Fibroblast of skin of right quadriceps (primary cell): Measurements from ENCODE around the gene SDHA.

Source experiments
- DNase-seq: peaks from one replicate; pipeline ENCODE4 v3.0.0-alpha.2; 2013

SDHA gene

DNA sequence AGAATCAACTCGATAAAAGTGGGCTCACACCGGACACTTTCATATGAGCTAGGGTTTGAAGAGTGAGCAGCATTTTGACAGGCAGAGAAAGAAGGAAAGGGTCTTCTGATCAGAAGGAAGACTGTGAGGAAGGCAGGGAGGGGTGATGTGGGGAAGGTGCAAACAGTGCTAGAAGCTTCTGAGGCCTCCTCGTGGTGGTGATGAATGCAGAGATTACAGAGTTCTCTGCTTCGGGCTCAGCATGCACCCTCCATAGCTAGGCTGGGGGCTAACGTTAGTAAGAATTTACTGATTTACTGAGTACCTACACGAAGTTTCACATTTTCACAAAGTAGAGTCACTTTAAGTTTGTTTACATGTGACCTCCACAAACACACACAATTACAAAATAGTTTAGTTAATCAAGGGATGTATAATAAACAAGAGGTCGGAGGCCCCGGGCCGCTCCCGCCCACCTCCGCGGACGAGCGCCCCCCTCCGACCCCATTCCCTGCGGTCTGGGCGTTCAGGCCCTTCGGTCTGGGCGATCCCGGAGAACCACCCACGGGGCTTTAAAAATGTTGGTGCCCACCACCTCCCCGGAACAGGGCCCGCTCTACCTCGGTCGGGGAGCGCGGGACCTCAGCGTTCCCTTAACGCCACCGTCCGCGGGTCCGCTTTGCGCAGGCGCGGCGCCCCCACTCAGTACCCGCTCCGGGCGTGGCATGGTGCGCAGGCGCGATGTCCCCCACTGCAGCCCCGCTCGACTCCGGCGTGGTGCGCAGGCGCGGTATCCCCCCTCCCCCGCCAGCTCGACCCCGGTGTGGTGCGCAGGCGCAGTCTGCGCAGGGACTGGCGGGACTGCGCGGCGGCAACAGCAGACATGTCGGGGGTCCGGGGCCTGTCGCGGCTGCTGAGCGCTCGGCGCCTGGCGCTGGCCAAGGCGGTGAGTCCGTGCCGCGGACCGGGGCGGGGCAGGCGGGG, at the start of gene SDHA, which contains the start of gene CCDC127:
TSS of gene SDHA (plus strand) at position 827 of the 963 bp plus-strand sequence. CDS start at position 863, 36 bp downstream.
TSS of gene CCDC127 (minus strand) at position 660 of the 963 bp plus-strand sequence. CDS start 1,304 bp downstream, outside the sequence.
- peak; percentile 91 for DNase-seq

DNA sequence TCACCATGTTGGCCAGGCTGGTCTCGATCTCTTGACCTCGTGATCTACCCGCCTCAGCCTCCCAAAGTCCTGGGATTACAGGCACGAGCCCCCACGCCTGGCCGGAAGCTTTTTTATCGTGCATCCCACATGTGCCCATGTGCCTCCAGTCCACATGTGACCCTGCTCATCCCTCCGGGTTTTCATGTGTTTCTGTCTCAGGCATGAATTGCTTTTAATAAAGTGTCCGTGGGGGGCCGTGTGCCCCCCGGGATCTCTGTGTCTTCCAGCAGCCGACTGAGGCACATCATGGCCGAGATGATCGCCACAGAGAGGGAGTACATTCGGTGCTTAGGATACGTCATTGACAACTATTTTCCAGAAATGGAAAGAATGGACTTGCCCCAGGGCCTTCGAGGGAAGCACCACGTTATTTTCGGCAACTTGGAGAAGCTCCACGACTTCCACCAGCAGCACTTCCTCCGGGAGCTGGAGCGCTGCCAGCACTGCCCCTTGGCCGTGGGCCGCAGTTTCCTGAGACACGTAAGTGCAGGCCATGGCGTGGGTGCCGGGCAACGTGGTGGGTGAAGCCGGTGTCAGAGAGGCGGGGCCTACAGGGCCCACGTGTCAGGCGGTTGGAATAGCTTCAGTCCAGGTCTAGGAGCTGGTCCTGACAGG, 48.9 kb upstream of the SDHA start:
- DNase-seq, result no peak

DNA sequence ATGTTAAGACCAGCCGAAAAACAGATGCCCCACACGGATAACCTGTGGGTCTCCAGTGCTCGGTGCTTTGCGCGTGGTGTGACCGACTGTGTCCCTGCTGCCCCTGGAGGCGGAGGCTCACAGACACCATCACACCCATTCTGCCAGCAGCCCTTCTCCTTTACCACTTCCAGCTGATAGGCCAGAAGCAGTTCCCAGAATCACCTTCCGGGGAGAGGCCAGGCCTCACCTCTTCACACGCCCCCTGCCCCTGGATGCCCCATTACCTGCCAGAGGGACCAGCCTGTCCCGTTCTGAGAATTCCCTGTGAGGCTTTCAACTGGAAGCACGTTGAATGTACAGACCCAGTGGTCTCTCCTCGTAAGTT, 48.4 kb upstream of the SDHA start:
- DNase-seq, result no peak

DNA sequence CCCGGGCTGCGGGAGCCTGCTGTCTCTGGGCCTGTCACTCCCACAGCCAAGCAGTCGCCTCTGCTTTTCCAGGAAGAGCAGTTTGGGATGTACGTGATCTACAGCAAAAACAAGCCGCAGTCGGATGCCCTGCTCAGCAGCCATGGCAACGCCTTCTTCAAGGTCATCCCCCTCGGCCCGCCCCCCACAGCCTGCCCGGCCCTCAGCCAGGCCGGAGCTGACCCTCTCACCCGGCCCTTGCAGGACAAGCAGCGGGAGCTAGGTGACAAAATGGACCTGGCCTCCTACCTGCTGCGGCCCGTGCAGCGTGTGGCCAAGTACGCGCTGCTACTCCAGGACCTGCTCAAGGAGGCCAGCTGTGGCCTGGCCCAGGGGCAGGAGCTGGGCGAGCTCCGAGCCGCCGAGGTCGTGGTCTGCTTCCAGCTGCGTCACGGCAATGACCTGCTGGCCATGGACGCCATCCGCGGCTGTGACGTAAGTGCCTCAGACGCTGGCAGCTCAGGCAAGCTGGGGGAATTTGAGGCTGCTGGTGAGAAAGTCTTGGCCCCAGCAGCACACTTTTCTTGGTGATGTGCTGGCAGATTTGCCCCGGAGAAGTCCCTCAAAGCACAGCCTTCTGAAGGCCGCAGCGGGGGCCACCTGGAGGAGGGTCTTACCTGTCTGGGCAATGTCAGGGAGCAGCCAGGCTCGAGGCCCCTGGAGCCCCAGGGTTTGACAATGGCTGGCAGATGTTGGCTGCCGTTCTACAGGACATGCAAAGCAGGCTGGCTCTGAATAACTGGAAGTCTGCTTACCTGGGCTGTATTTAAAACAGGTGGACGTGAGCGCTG, 46.9 kb upstream of the SDHA start:
- DNase-seq, result no peak

DNA sequence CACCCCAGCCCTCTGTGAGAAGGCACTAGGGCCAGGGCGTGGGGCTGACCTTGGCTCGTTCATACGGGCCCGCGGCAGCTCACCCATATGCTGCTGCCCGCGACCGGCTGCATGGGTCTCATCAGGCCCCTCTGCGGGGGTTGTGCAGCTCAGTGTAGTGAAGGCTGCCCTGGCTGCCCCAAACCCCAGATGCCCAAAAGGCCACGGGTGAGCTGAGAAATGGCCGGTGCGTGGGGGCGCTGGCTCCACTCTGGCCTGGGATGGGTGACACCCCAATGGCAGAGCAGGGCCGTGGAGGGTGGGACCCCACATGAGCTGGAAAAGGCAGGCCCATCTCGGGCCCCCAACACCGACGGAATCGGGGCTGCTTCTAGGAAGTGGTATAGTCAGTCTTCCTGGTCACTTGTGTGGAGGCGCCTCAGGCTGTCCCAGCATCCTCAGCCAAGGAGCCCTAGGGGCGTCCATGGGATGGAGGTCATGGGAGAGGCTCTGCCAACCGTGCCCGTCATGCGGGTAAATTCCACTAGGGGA, 46.3 kb upstream of the SDHA start:
- no peak for DNase-seq

DNA sequence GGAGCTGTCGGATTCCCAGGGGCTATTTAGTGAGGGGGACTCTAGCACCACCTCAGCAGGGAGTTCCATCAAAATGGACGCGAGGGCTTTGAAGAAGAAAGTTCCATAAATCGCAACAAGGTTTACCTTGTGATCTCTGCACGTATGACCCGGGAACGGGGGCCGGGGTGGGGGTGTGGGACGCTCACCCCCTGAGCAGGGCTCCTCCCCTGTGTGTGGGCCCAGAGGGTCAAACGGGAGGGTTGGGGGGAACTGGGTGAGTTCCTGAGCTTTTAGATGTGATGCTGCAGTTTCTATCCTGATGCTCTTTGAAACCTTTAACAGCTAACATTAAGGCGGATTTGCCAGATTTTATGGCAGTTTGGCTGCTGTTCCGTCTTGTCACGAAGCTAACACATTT, 45.7 kb upstream of the SDHA start:
- no peak for DNase-seq

DNA sequence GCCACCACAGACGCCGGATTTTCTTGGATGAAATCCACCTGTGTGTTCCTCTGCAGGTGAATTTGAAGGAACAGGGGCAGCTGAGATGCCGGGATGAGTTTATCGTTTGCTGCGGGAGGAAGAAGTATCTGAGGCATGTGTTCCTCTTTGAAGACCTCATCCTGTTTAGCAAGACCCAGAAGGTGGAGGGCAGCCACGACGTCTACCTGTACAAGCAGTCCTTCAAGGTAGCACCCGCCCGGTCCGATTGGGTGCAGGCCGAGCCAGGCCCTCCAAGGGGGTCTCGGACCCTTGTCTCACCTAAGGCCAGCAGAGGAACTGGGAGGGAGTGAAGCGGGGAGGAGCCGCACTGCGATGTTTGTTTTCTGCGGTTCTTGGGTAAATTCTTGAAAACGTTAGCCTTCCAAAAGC, 45.3 kb upstream of the SDHA start:
- DNase-seq, result no peak

DNA sequence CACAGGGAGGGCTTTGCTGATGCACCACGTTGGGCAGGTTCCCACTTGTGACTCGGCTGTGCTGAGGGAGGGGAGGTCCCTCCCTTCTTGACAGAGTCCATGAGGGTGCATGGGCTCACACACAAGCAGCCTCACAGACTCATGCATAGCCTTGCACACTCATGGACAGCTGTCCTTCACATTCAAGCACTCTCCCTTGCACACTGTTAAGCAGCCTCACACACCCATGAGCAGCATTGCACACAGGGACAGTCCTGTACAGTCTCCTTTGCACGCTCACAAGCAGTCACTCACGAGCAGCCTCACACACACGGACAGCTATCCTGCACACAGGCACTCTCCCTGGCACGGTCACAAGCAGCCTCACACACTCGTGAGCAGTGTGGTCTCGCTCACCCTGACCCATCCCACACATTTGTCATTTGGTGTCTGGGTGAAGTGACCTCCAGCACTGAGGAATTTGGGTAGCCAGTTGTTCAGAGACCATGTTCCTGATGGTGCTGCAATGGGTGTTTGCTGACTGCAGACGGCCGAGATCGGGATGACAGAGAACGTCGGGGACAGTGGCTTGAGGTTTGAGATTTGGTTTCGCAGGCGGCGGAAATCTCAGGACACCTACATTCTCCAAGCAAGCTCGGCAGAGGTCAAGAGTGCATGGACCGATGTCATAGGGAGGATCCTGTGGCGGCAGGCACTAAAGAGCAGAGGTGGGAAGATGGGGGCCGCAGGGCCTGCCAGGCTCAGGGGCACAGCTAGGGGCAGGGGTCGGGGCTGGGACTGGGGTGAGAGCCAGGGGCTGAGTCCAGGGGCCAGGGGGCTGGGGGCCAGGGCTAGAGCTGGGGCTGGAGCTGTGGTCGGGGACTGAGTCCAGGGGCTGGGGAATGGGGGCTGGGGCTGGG, 44.5 kb upstream of the SDHA start:
- DNase-seq, result no peak

DNA sequence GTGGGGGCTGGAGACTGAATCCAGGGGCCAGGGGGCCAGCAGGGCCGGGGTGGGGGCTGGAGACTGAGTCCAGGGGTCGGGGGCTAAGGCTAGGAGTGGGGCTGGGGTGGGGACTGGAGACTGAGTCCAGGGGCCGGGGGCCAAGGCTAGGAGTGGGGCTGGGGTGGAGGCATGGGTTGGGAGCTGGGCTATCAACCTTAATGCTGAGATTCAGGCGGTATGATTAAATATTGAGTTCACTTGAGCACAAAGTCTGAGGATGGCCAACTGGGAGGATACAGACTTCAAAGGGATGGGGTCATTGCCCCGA, 43.9 kb upstream of the SDHA start:
- DNase-seq, result no peak

DNA sequence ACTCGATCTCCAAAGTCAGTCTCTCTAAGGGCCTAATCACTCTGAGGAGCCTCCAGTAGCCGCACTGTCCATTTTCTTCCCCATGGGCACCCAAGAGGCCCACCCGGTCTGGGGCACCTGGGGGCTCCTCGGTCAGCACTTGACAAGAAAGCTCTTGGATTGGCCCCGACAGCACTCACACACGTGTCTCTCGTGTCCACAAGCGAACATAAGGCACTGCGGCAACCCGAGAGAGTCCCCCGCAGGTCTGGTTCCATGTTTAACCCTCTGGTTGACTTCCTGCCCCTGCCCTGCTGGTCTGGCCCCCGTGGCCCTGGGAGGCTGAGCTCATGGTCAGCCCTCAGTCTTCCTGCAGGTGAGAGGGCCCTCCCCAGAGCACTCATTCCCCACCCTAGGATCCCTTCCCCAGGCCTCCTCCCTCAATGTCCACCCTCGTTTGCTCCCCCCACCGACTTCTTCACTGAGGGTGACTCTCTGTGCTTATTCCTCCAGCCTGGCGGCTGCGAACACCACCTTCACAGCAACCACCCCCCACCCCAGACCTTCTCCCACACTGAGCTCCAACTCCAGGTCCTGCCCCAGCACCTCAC, 43.1 kb upstream of the SDHA start:
- no peak for DNase-seq

DNA sequence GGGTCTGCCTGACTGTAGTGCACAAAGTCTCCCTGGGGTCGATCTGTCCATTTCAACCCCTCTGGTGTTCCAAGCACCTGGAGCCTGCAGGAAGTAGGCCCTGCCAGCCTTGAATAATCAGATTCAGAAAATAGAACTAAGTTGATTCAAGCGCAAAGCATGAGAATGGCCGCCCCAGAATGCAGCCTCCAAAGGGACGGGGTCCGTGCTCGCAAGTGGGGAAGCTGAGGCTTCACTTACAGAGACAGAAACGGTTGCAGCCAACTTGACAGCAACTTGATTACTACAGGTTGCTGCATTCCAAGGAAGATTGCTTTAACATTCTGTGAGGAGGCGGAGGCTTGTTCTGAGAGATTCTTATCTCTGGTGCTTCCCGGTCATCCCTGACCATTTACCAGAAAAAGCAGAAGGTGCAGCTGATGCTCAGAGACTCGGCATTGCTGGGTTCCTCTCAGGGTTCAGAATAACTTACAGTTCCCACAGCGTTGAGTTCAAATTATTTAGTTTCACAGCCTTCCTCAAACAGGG, 41.8 kb upstream of the SDHA start:
- no peak for DNase-seq

DNA sequence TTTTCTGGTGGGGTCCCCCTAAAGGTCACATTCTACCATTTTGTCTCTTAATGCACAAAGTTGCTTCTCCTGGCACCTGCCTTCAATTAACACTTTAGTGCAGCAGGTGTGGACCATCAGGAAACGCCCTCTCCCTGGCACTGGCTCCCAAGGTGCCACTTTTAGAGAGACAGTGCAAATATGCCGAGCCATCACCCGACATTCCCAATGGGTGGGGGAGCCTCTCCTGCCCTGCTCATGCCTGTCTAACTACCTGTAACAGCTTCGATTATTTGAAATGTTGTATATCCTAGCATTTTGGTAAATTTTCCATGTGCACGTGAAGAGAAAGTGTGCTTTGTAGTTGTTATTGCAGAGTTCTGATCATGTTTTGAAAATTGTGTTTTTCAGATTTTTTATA, 40.0 kb upstream of the SDHA start:
- DNase-seq, result no peak

DNA sequence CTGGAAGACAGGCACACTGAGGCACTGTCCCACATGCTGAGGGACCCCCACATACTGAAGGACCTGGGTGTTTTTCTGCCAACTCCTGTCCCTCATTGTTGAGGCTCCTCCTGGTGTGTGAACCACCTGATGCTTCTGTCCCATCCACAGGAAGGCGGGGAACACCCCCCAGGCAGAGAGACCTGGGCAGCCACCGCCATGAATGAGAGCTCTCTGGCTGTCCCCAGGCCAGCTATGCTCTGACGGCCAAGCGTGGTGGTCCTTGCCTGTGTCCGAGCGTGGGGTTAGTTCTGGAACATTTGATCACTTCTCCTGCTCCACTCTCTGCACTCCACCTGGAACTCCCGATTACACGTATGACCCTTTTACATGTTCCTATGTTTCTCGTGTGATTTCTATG, 38.7 kb upstream of the SDHA start:
- no peak for DNase-seq

DNA sequence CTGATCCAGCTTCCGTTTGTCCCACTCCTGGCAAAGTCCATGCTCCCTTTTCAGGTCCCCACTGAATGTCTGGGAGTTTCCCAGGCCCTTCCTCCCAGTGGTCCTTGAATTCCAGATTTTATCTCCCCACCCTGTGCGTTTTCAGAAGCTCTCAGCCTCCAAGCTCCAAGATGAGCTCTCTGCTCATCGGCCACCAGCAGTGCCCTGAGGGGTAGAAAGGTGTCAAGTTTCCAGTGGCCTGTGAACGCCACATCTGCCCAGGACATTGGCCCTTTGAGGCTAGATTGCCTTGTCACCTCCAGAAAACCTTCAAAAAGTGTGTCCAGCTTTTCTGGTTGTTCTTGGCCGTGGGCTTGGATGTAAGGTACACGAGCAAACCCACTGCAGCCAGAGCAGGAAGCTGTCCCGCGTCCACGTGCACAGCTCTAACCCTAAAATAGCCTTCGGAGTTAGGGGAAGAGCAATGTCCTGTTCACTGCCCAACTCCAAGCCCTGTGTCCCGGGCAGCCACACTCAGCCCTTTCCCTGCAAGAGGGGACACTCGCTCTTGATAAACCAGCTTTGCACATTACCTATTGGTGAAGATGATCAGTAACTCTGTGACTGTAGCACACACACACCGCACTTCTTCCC, 37.7 kb upstream of the SDHA start:
- no peak for DNase-seq

DNA sequence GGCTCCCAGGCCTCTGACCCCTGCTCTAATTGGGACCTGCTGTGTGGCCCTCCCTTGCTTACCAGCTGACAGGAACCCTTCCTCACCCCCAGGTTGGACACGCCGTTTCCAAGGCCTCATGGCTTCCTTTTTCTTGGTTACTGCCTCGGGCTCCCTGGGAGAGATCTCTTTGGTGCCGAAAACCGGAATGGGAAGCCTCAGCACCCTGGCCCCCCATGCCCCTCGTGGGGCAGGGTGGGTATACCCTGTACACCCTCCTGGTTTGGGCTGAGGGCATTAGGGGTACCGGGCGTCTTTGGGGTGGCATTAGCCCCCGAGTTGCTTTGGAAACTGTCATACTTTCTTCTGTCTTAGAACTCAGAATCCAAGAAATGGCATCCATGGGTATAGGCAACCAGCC, 37.0 kb upstream of the SDHA start:
- DNase-seq, result no peak

DNA sequence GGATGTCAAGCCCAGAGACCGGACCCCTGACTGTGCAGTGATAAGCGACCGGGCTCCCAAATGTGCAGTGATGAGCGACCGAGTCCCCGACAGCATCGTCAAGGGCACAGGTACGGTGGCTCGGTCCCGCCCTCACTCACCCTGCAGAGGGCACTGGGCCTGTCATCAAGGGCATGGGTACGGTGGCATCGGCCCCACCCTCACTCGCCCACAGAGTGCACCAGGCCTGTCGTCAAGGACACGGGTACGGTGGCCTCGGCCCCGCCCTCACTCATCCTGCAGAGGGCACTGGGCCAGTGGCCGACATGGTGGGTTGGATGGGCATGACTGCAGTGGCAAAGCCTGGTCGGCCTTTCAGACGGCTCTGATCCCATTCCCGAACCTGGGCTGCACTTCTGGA, 36.6 kb upstream of the SDHA start:
- DNase-seq, result no peak

DNA sequence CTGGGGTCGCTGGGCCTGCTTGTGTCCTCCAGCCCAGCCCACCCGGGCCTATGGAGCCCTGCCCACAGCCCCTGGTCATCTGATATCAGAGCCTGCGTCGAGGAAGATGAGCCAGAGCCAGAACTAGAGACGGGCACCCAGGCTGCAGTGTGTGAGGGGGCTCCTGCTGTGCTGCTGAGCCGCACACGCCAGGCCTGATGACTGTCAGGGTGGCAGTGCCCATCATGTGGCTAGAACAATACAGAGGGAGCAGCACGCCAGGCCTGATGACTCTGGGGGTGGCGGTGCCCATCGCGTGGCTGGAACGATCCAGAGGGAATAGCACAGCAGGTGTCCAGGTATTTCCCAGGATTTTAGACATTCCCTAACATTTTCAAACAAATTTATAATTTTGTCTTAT, 36.0 kb upstream of the SDHA start:
- DNase-seq, result no peak

DNA sequence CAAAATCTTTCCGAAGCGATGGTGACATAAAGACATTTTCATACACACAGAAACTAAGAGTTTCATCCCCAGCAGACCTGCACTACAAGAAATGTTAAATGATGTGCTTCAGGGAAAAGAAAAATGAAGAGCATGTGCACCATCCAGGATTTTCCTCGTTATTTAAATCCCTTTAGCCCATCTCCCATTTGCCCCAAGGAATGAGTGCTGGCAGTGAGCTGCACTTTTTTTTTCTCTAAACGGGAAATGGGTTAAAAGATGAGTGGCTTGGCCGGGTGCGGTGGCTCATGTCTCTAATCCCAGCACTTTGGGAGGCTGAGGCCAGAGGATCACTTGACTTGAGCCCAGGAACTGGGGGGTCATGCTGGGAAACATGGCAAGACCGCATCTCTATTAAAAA, 33.6 kb upstream of the SDHA start:
- DNase-seq, result no peak

DNA sequence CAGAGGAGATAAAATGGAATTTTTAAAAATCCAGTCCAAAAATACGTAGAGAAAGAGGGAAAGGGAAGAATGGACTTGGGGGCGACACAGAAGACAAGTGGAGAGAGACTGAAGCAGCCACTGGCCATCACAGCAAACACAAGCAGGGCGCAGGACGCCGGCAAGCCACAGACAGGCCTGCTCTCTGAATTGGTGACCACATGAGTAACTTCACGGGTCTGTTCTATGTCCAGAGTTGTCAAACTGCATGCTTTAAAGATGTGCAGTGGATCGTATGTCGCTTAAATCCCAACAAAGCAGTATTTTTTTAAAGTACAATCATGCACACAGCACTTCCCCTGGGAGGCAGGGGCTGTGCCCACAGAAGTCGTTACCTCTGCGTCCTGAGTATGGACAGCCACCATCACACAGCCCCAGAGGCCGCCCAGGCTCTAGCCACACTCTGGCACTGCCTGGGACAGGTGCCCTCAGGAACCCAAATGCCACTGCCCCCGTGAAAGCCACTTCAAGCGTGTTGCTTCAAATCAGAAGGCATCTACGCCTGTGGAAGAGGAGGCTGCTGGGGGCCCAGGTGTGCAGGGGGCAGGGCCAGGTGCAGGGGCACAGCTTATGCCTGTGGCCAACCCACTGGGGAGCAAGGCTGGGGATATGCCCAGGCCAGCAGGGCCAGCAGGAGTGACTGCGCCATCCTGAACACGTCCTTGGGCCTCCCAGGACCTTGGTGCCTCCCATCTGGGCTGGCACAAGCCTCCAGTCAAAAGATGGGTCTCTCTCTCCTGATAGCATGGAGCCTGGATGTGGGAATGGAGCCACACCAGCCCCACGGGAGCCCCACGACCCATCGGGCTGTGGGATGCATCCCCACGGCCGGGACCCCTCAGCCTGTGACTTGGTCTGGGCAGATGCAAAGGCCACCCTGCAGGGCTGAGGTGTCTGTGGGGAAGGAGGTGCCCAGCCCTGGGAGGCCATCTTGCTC, 32.7 kb upstream of the SDHA start:
- no peak for DNase-seq
